NCI-H345 (cell line): ENCODE measurements around the gene COLEC12.
"Not testable (repeated sequence)": the region's sequence is repeated elsewhere in the genome, so short reads cannot be mapped to it uniquely, and the experiment has no call there.

Experiments used
- DNase-seq: peaks from one replicate; lab custom pipeline; 2025; lab: John Stamatoyannopoulos, UW

Gene COLEC12

DNA sequence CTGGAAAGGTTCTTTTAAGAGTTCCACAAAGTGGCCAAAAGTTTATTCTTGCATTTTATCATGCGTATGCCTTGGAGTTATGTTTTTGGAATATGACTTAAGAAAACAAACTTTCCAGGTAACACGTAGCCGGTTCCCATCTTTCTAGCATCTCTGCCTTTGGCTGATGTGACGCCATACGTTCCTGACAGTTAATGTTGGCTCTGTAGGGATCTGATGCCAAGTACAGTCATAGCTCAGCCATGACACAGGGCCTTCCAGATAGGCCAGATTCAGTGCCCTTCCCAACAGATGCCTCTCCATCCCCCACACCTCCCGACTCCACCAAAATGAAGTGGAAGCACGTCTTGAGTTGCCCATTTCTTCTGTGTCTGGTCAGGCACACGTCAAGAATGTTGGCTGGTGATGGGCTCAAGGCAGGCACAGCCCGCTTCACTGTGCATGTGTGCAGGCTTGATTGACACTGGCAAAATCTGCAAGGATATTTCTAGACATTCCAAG is 181.7 kb downstream of the COLEC12 start:
- no peak for DNase-seq

DNA sequence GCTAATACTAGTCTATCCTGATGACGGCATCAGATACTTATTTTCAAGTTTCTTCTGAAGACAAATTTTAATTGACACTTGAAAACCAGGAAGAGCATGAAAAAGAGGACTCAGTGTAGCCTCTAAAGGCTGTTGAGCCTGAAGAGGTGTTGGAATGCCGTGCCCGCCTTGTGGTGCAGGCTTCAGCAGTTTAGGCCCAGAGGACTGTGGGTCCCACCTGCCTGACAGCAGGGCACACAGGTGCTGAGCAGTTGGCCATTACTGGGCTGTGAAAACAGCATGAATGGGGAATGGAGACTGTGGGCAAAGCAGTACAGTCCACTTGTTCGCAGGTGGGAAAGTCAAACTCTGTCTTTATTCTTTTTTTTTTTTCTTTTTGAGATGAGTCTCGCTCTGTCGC is 182.9 kb downstream of the COLEC12 start:
- no peak for DNase-seq

DNA sequence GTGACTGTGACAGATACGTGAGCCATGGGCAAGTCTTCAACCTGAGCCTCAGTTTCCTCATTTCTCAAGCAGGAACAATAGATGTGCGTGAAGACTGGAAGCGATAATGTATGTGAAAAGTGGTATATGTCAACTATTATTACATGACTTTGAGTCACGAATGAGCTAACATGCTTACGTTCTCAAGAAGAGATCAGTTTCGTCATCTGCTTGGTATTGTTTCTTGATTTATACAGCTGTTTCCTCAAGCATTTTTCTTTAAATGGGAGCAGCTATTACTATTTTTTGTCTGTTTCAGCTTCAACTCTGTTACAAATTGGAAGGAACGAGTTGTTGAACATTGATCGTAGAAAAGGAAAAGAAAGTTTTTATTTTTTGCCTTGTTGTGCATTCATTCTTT is 184.1 kb downstream of the COLEC12 start:
- no peak for DNase-seq

DNA sequence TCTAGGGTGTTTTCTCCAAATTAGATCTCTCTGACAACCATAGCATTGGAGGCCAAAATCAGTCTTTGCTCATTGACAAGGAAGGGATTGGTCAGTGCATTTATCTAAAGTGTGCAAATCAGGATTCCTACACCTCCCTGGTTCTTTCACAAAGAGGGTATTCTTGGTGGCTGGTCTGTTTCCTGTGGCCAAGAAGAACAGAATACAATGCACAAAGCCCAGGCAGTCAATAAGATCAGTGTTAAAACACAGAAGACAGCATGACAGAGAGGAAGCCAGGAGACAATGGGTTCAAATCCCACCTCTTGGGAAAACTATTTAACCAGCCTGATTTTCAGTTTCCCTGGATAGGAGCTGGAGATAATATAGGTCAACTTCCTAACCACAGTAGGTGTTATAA is 186.6 kb downstream of the COLEC12 start:
- no peak for DNase-seq

DNA sequence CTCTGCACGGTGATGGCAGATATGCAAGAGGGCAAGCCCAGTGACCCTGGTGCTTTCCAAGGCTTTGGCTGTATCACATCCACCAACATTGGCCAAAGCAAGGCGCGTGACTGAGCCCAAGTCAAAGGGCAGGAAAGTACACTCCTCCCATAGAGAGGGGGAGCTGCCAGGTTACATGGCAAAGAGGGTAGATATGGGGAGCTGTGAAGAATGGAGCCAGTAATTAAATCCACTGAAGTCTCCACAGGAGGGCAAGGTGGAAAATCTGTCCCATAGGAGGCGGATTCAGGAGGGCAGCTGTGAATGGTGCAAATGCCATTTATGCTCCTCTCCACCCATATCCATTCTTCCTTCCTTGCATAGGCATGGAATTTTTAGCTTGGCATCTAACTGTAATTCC is 188.1 kb downstream of the COLEC12 start:
- DNase-seq, result no peak

DNA sequence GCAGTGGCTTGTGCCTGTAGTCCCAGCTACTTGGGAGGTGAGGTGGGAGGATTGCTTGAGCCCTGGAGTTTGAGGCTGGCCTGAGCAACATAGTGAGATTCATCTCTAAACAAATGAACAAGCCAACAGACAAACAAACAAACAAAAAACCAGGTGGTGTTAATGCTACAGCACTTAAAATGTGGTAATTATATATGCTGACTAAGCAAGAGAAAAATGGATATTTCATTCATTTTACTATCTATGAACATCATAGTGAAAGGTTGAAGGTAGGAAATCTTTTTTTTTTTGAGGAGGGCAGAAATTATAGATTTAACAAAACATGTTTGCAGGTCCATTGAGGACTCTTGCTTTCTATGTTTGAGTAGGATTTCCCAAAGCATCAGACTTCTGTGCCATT is 190.5 kb downstream of the COLEC12 start:
- DNase-seq, result no peak

DNA sequence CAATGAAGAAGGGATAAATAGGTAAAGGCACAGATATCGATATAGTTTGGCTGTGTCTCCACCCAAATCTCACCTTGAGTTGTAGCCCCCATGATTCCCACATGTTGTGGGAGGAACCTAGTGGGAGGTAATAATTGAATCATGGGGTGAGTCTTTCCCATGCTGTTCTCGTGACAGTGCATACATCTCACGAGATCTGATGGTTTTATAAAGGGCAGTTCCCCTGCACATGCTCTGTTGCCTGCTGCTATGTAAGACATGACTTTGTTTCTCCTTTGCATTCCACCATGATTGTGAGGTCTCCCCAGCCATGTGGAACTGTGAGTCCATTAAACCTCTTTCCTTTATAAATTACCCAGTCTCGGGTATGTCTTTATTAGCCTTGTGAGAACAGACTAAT is 192.4 kb downstream of the COLEC12 start:
- DNase-seq, result not testable (repeated sequence)

DNA sequence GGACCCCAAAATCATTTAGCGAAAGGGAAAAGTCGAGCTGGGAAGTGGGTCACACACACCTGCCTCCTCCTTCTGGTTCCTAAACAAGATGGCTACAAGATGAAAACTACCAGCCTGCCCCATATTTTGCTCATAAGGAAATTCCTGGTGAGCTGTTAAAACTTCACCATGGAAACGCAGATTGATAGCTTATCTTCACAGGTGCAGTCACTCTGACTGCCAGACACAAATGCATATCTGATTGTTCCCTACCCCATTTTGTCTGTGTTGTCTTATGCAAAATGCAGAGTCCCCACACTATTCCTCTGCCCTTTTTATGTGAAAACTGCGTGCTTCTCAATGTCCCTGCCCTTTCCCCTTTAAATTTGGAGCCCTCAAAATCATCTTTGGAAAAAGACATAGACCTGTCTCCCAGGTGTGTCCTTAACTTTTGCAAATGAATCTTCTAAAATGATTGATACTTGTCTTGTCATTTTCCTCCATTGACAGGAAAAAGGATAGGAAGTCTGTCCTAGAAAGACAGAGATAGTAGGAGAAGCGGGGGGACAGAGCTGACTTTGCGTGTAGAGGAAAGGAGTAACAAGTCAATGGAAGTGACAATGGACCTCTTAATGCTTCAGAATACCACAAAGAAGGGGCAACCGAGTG is 193.8 kb downstream of the COLEC12 start:
- DNase-seq, result no peak

DNA sequence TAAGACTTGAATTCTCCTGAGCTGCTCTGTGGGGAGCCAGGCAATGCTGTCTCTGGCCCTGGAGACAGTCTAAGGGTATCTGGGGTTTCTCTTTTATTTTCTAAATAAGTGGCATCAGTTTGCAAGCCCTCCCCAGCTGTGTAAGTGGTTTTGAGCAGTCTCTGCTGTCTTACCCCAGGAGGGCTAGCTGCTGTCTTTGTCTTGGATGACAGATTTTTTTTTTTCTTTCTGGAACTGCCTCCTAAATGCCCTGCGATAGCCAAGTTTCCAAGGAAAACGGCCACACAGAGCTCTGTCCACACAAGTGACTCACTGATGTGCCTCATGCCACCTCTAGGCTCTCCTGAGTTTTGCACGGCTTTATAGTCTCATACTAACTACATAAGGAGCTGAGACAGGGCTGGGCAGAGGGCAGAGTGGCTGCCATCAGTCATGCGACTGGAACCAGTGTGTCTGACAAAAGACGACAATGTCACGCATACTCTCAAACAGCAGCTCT is 195.4 kb downstream of the COLEC12 start:
- peak; percentile 4 for DNase-seq

DNA sequence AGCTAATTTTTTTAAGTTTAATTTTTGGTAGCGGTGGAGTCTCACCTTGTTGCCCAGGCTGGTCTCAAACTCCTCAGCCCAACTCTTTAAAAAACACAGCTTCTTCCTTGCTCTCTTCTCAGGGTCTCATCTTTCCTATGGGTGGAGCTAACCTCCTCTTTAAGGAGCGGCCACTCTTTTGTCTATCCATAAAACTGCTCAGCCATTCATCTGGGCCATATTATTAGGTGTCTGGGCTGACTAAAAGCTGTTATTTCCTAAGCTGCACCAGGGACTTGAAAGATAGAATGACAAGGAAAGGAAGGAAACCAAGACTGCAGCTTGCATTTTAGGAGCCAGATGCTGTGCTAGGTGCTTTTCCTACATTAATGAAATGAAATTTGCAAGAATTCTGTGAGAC is 196.9 kb downstream of the COLEC12 start:
- no peak for DNase-seq

DNA sequence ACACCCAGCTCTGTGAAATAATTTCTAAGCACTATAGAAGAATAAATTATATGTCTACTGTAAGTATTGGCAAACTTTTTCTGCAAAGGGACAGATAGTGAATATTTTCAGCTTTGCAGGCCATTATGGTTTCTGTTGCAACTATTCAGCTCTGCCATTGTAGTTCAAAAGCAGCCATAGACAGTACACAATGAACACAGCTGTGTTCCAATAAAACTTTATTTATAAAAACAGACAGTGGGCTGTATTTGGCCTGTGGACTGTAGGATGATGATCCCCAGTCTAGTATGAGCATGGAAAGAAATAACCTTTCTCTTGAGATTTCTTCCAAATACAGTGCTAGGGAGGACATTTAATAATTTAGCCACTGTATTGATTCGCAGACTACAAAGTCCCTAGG is 197.5 kb downstream of the COLEC12 start:
- no peak for DNase-seq

DNA sequence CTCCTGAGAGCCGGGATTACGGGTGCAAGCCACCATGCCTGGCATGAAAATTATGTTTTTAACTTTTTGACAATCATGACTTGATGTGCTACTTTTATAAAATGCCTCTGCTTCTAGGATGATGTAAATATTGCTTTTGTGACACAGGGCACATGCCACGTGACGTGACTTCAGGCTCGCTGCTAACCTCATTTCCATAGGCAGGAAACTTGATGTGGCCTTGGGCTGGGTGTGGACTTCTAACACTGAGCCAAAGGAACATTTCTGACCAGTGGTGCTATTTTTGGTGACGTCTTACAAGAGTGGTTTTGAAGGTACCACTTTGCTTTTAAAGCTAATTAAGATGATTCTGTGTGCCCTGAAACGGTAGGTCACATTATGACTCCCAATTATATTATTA is 198.4 kb downstream of the COLEC12 start:
- DNase-seq, result no peak

DNA sequence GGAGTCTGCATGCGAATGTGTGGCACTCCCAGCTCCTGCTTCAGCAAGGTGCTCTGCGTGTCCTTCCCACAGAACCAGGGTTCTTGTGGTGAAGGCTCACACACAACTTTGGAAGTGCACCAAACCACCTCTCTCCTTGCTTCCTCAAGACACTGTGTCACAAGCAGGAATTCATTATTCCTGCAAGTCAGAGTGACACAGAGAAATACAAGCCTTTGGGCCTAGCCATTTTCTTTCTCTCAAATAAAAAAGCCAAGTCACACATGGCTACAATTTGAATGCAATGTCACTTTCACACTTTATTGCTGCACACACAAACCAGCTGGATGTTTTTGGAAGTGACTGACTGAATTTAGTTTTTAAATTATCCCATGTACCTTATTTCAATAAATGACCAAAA is 202.6 kb downstream of the COLEC12 start:
- DNase-seq, result no peak

DNA sequence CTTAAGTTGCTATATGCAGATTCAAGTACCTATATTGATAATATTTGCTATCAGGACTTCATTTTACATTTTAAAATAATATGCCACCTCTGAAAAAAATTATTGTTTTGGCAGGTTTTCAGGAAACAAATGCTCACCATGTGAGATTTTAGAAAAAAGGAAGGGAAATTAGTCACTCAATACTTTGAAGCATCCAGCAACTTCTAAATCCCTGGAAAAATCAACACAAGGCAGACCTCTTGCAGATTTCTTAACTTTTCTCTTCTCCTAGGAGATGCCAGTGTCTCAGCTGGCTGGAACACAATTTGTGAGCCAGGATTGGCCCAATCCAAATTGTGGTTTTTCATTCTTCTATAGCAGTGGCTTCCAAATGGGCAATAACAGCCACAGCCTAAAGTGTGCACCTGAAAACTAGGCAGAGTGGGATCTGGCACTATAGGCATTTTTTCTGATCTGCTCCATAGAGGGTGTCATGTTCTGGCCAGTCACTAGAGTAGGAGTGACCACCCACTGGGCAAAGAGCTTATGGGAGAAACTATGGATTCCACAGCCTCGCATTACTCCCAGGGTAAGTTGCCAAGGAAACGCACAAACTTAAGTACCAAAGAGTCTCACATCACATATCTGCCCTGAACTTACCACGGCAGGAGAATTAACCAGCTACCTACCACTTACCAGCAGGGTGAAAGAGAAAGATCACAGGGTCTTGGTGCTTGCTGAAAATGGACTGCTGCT is 204.6 kb downstream of the COLEC12 start:
- no peak for DNase-seq

DNA sequence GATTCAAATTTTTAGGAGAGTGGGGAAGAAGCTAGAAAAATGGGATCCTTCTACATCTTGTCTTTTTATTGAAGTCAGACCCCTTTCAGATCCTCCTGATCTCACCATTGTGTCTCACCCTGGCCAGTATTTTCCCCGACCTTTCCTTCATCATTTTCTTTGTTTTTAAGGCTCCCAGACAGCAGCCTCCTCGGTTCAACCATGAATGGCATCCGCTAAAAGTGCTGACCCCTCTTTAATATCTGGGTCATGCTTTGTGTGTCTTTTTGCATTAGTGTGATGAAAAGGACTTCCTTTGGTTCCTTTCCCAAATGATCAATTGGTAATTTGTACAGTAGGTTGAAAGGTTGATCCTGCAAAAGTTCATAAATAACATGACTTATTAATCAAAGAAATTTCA is 205.9 kb downstream of the COLEC12 start:
- DNase-seq, result no peak

DNA sequence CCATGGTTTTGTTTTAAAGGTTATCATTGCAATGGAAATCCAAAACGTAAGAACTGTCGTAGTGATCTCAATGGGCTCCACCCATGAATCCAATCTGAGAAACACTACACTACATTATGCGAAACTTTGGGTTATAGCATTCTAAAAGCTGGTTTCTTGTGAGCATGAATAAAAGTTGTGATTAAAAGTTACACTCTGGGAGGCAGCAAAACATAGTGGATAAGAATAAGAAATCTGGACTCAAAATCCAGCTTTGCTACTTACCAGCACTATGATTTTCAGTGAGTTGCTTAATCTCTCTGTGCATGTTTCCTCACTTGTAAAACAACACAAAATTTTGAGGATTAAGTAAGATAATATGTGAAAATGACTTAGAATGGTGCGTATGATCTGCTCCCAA is 207.0 kb downstream of the COLEC12 start:
- no peak for DNase-seq

DNA sequence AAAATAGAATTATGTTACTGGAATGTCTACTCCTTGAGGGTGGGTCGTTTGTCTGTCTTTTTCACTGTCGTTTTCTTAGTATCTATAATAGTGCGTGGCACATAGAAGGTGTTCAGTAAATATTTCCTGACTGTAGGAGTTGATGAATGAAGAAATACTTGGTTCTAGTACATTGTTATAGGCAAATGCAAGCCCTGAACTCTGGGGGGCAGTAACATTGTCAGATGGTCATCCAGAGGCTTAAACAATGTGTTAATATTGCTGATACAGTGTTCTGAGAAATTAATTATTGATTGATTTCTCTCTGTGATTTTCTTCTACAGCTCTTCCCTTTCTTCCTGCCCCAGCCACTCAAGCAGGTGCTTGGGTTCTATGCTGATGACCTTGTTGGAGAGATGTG is 208.2 kb downstream of the COLEC12 start:
- no peak for DNase-seq

DNA sequence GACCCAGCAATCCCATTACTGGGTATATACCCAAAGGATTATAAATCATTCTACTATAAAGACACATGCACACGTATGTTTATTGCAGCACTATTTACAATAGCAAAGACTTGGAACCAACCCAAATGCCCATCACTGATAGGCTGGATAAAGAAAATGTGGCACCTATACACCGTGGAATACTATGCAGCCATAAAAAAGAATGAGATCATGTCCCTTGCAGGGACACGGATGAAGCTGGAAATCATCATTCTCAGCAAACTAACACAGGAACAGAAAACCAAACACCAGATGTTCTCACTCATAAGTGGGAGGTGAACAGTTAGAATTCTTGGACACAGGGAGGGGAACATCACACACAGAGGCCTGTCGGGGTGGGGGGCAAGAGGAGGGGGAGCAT is 210.5 kb downstream of the COLEC12 start:
- DNase-seq, result not testable (repeated sequence)

DNA sequence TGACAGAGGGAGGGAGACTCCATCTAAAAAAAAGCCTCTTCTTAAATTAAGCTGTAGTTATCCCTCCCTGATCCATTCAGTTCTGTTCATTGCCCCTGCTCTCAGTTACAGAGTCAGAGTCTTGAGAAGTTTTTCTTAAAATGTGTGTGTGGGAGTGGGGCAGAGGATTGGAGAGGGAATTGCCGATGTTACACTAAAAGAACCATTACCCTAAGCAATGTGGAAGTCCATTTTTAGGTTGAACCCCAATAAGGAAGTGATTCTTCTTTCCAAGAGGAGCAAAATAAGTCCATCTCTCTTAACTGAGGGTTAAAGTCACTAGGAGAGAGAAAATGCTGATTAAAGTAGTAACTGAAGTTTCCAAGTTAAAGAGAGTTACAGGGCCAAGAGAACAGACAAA is 211.5 kb downstream of the COLEC12 start:
- DNase-seq, result no peak

DNA sequence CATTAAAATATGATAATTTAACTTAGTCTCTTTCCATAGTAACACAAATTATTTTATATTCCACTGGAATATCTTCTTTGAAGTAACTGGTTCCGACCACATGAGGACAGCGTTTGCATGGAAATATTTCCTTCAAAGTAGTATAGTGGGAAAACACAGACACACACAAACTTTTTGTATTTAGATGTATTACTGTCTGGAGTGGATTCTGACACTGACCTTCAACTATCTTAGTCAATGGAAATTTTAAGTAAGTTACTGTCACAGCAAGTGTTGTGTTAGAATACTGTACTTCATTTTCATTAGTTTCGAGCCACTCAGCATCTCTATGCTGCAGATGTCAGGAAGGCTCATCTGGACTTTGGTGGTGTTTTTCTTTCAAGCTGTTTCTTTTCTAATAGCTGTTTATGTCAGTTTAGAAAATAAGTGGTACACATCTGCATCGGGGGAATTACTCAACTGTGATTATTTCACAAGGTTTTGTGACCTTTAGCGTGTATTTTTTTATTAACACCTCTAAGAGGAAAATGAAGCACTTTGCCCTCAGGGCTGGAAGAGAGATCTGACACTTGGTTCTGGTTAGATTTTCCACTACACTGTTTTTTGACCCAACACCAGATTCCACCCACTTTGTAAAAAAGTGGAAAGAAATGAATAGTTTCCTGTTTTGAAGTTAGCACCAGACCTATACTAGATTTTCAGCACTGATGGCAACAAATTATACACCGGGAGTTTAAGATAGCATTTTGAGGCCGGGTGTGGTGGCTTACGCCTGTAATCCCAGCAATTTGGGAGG is 213.8 kb downstream of the COLEC12 start:
- peak; percentile 32 for DNase-seq

DNA sequence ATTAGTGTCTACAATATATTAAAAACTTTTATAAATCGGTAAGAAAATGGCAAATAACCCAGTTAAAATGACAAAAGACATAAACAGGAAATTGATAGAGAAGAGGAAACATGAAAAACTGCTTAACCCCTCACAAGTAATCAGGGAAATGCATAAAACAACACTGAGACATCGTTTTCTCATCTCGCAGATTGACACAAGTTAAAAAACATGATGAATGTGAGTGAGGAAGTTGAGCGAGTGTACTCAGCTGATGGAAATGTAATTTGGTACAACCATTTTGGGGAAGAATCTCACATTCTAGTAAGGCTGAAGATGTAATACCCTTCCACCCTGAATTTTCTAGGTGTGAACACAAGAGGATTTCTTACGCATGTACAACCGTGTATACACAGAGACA is 214.7 kb downstream of the COLEC12 start:
- DNase-seq, result no peak

DNA sequence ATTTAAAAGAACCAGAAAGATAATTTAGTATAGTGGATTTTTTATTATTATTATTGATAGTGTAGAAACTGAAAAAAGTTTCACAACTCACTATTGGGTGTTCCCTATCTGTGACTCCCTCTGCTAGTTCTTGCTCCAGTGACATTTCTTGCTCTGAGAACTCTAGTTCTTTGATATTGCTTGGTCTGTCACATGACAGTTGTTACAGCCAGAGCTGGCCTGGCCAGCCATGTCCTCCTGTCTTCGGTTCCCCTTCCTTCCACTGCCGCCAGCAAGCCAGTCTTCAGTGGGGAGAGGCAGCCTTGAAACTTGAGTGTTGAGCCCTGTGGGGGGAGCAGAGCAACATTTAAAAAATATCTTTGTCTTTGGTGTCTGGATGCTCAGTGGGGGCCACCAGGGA is 225.0 kb downstream of the COLEC12 start:
- no peak for DNase-seq

DNA sequence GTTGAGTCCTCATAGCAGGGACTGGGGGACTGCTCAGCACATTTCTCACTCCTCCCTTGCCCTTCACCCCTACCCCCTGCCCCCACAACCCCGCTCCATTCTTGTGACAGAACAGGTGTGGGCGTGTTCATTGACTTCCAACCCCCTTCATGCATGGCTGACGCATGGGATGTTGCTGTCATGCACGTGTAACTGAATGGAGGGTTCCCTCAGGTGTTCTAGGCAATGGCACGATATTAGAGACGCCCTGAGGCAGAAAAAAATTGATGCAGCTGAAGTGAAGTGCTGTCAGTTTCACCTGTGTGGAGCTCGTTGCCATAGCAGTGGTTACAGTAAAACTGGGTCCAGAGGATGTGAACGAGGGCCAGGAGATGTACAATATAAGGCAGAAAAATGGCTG is 226.2 kb downstream of the COLEC12 start:
- peak; percentile 76 for DNase-seq
